Muscle layer of colon (tissue), 2 donors: ENCODE data around the gene MTG1.
"Not testable (repeated sequence)": the region's sequence is repeated elsewhere in the genome, so short reads cannot be mapped to it uniquely, and the experiment has no call there.

ENCODE experiments used
- H3K27ac ChIP-seq: one replicate; pipeline ENCODE4 v1.7.0; 2013; ENCODE audit warnings: low read depth, mild to moderate bottlenecking, low read length, moderate library complexity
- H3K27me3 ChIP-seq, 2 donors: one replicate each; pipeline ENCODE4 v1.7.0; 2013; ENCODE audit warnings: low read length in 2 of 2, mild to moderate bottlenecking in 2 of 2; ENCODE audit not compliant: insufficient read depth in 2 of 2, control insufficient read depth in 1 of 2
- H3K36me3 ChIP-seq: one replicate; pipeline ENCODE4 v1.7.0; 2013; ENCODE audit warnings: mild to moderate bottlenecking, low read length; ENCODE audit not compliant: insufficient read depth
- H3K4me1 ChIP-seq: one replicate; pipeline ENCODE4 v1.7.0; 2013; ENCODE audit warnings: mild to moderate bottlenecking, low read length; ENCODE audit not compliant: insufficient read depth
- H3K4me3 ChIP-seq, 2 donors: one replicate each; pipeline ENCODE4 v1.7.0; 2013; ENCODE audit warnings: low read length in 2 of 2, low read depth in 1 of 2, mild to moderate bottlenecking in 1 of 2, moderate library complexity in 1 of 2
- H3K9ac ChIP-seq: one replicate; pipeline ENCODE4 v1.7.0; 2013; ENCODE audit warnings: low read length
- H3K9me3 ChIP-seq: one replicate; pipeline ENCODE4 v1.7.0; 2013; ENCODE audit warnings: mild to moderate bottlenecking, low read length
- donor health status: abdominal sarcoma.
- donor health status: Adenocarcinoma of cecum.

The MTG1 gene

GRCh38 chr10:133383551-133383950 lies 10.4 kb upstream of the MTG1 start:
- Histone ChIP-seq H3K9ac (no peak overlapping the region), H3K9me3 (no peaks in the 10 kb centered on the region), H3K4me1 (peaks cover 4% of the 10 kb centered on the region), H3K27ac (no peak overlapping the region), H3K4me3 (no peak overlapping the region), H3K27me3 (no peaks in the 10 kb centered on the region), H3K36me3 (no peaks in the 10 kb centered on the region)

- H3K9me3 ChIP-seq, result no peaks in the 10 kb centered on the region
- H3K27ac ChIP-seq, result no peak overlapping the region
- no peak overlapping the region for H3K9ac ChIP-seq
- no peaks in the 10 kb centered on the region for H3K27me3 ChIP-seq
- H3K4me3 ChIP-seq, result no peak overlapping the region
- no peaks in the 10 kb centered on the region for H3K36me3 ChIP-seq
- H3K4me1 ChIP-seq, result peaks cover 4% of the 10 kb centered on the region
Observed at GRCh38 chr10:133384071-133384470, 9.9 kb upstream of the MTG1 start.

- H3K27ac ChIP-seq, result no peak overlapping the region
- H3K9ac ChIP-seq, result no peak overlapping the region
- no peaks in the 10 kb centered on the region for H3K36me3 ChIP-seq
- no peak overlapping the region for H3K4me3 ChIP-seq
- H3K27me3 ChIP-seq, result no peaks in the 10 kb centered on the region
- no peaks in the 10 kb centered on the region for H3K9me3 ChIP-seq
- no peaks in the 10 kb centered on the region for H3K4me1 ChIP-seq
Observed at GRCh38 chr10:133385214-133385613, 8.7 kb upstream of the MTG1 start.

- H3K9ac ChIP-seq, H3K9me3 ChIP-seq, H3K36me3 ChIP-seq, H3K27me3 ChIP-seq, H3K27ac ChIP-seq, H3K4me3 ChIP-seq, H3K4me1 ChIP-seq: not testable (repeated sequence)
Observed at GRCh38 chr10:133386951-133387350, 7.0 kb upstream of the MTG1 start.

- Histone ChIP-seq H3K9me3 (no peaks in the 10 kb centered on the region), H3K4me1 (no peaks in the 10 kb centered on the region), H3K36me3 (peaks cover 6% of the 10 kb centered on the region), H3K27me3 (no peaks in the 10 kb centered on the region), H3K27ac (no peak overlapping the region), H3K9ac (no peak overlapping the region), H3K4me3 (no peak overlapping the region)
Observed at GRCh38 chr10:133388236-133388972, 5.6 kb upstream of the MTG1 start.

GRCh38 chr10:133388973-133389818 lies 4.8 kb upstream of the MTG1 start:
- H3K27me3 ChIP-seq, result no peaks in the 10 kb centered on the region
- no peak overlapping the region for H3K4me3 ChIP-seq
- H3K9me3 ChIP-seq, result no peaks in the 10 kb centered on the region
- peaks cover 6% of the 10 kb centered on the region for H3K36me3 ChIP-seq
- no peak overlapping the region for H3K9ac ChIP-seq
- no peak overlapping the region for H3K27ac ChIP-seq
- H3K4me1 ChIP-seq, result no peaks in the 10 kb centered on the region

GRCh38 chr10:133390597-133391248 lies 3.2 kb upstream of the MTG1 start:
- Histone ChIP-seq H3K4me1 (no peaks in the 10 kb centered on the region), H3K9me3 (no peaks in the 10 kb centered on the region), H3K27ac (no peak overlapping the region), H3K9ac (no peak overlapping the region), H3K4me3 (no peak overlapping the region), H3K27me3 (no peaks in the 10 kb centered on the region), H3K36me3 (peaks cover 6% of the 10 kb centered on the region)

GRCh38 chr10:133391249-133391635 lies 2.7 kb upstream of the MTG1 start:
- H3K4me3 ChIP-seq, result no peak overlapping the region
- no peak overlapping the region for H3K27ac ChIP-seq
- H3K9ac ChIP-seq, result no peak overlapping the region

GRCh38 chr10:133391761-133392518 lies 2.0 kb upstream of the MTG1 start:
- H3K9ac ChIP-seq, result no peak overlapping the region
- no peak overlapping the region for H3K27ac ChIP-seq
- no peak overlapping the region for H3K4me3 ChIP-seq
- H3K27me3 ChIP-seq, result no peaks in the 10 kb centered on the region
- H3K4me1 ChIP-seq, result no peaks in the 10 kb centered on the region
- H3K36me3 ChIP-seq, result peaks cover 14% of the 10 kb centered on the region
- H3K9me3 ChIP-seq, result no peaks in the 10 kb centered on the region

More at GRCh38 chr10:133391249-133391635, 2.7 kb upstream of the MTG1 start:
- no peaks in the 10 kb centered on the region for H3K27me3 ChIP-seq
- no peaks in the 10 kb centered on the region for H3K4me1 ChIP-seq
- H3K36me3 ChIP-seq, result peaks cover 11% of the 10 kb centered on the region
- no peaks in the 10 kb centered on the region for H3K9me3 ChIP-seq

GRCh38 chr10:133393401-133394063 lies 425 bp upstream of the MTG1 start:
- H3K4me1 ChIP-seq, result no peaks in the 10 kb centered on the region
- no peaks in the 10 kb centered on the region for H3K9me3 ChIP-seq
- H3K9ac ChIP-seq, result no peak overlapping the region
- peaks cover 26% of the 10 kb centered on the region for H3K36me3 ChIP-seq
- no peak overlapping the region for H3K27ac ChIP-seq
- peak overlapping the region; percentile 78 to 95 for H3K4me3 ChIP-seq
- H3K27me3 ChIP-seq, result no peaks in the 10 kb centered on the region
